GM23248 (cell line): Measurements from ENCODE around the gene ANO1. TPM values are rescaled to one million over a fixed set of nuclear protein-coding genes. Genes with fewer than 3 reads are reported as not detected.

Source experiments
- DNase-seq: peaks from one replicate; pipeline ENCODE4 v3.0.0-alpha.2; 2015
- H2AFZ ChIP-seq: fragments of 200-600 bp; sonication (generic); 2 replicates; pipeline ENCODE4 v1.6.1; 2016; ENCODE audit warnings: antibody characterized with exemption
- H3F3A ChIP-seq: fragments of 200-600 bp; sonication (generic); 2 replicates; pipeline ENCODE4 v1.6.1; 2016; ENCODE audit warnings: mild to moderate bottlenecking, antibody characterized with exemption, mixed run types; ENCODE audit not compliant: insufficient read depth
- H3K27ac ChIP-seq: fragments of 200-600 bp; sonication (generic); 2 replicates; pipeline ENCODE4 v1.5.1; 2016; ENCODE audit warnings: mild to moderate bottlenecking
- H3K27me3 ChIP-seq: fragments of 200-600 bp; sonication (generic); replicated peaks from 2 replicates; pipeline ENCODE4 v1.6.1; 2016; ENCODE audit warnings: mild to moderate bottlenecking; ENCODE audit not compliant: insufficient read depth
- H3K36me3 ChIP-seq: fragments of 200-600 bp; sonication (generic); 2 replicates; pipeline ENCODE4 v1.6.1; 2016; ENCODE audit warnings: low read depth, mild to moderate bottlenecking
- H3K4me1 ChIP-seq: fragments of 200-600 bp; sonication (generic); 2 replicates; pipeline ENCODE4 v1.6.1; 2016; ENCODE audit warnings: mild to moderate bottlenecking; ENCODE audit not compliant: insufficient read depth
- H3K4me2 ChIP-seq: fragments of 200-600 bp; sonication (generic); one replicate; pipeline ENCODE4 v1.6.1; 2016; ENCODE audit warnings: mild to moderate bottlenecking; ENCODE audit not compliant: unreplicated experiment
- H3K4me3 ChIP-seq: fragments of 200-600 bp; sonication (generic); 2 replicates; pipeline ENCODE4 v1.5.1; 2016; ENCODE audit warnings: mild to moderate bottlenecking
- H3K79me2 ChIP-seq: fragments of 200-600 bp; sonication (generic); 2 replicates; pipeline ENCODE4 v1.6.1; 2016; ENCODE audit warnings: mild to moderate bottlenecking; ENCODE audit not compliant: insufficient read depth
- H3K9ac ChIP-seq: fragments of 200-600 bp; sonication (generic); 2 replicates; pipeline ENCODE4 v1.6.1; 2016; ENCODE audit warnings: mild to moderate bottlenecking
- H3K9me2 ChIP-seq: fragments of 200-600 bp; sonication (generic); 2 replicates; pipeline ENCODE4 v1.6.1; 2016; ENCODE audit warnings: mixed run types, mild to moderate bottlenecking, moderate library complexity; ENCODE audit not compliant: insufficient read depth
- H3K9me3 ChIP-seq: fragments of 200-600 bp; sonication (generic); one replicate; pipeline ENCODE4 v1.6.1; 2017; ENCODE audit warnings: low read depth
- H4K20me1 ChIP-seq: fragments of 200-600 bp; sonication (generic); 2 replicates; pipeline ENCODE4 v1.6.0; 2016; ENCODE audit not compliant: insufficient read depth
- EZH2 ChIP-seq: fragments of 200-600 bp; sonication (generic); IDR thresholded peaks from 2 replicates; pipeline ENCODE4 v1.6.1; 2018; ENCODE audit warnings: antibody characterized with exemption, mild to moderate bottlenecking; ENCODE audit not compliant: insufficient read depth, poor library complexity, severe bottlenecking
- EZH2phosphoT487 ChIP-seq: fragments of 200-600 bp; sonication (generic); IDR thresholded peaks from 2 replicates; pipeline ENCODE4 v1.6.1; 2018; ENCODE audit warnings: antibody characterized with exemption, moderate library complexity, mild to moderate bottlenecking, low read depth; ENCODE audit not compliant: insufficient read depth
- WGBS, 2 experiments: methylation state at CpG; one replicate each; pipeline ENCODE4 v1.1.6; 2015 to 2017; ENCODE audit warnings: low lambda C conversion rate in 2 of 2, low coverage in 1 of 2; ENCODE audit errors: missing lambda C conversion rate in 2 of 2; 5-methylcytosine and 5-hydroxymethylcytosine counted together
- in situ Hi-C: fragments of 300-500 bp; cut with MboI; formaldehyde crosslinking; loops from 2 replicates; pipeline ENCODE4 v1.15.0; 2020
- polyA plus RNA-seq: library from polyadenylated mRNA; unstranded; fragments of >200 nt; fragmentation: Nextera tagmentation; extraction: Ambion mirVana; gene quantifications from 2 replicates; pipeline ENCODE4 v1.2.1, GENCODE V29; 2016
- total RNA-seq: library from RNA; depleted of rRNA; stranded (reverse); fragments of >200 nt; shearing (Covaris generic); gene quantifications from 2 replicates; pipeline ENCODE4 v1.2.3, GENCODE V29; 2014

The ANO1 gene
- total and polyA plus RNA-seq, 2 experiments from 2014 or later = 0.97 TPM; not detected in 1

- no peak overlapping the region for H3K9ac ChIP-seq
- H3K27ac ChIP-seq = no peak overlapping the region
- no peak overlapping the region for H2AFZ ChIP-seq
- H3K36me3 ChIP-seq = no peaks in the 10 kb centered on the region
- TF ChIP-seq EZH2 (no peak), EZH2phosphoT487 (no peak)
- in situ Hi-C loops = no loop called here
- H3F3A ChIP-seq = no peaks in the 10 kb centered on the region
- 45 to 46% methylated on average over 2 of the region's 2 CpGs for WGBS, 2 experiments
- no peaks in the 10 kb centered on the region for H3K9me3 ChIP-seq
- no peaks in the 10 kb centered on the region for H3K4me1 ChIP-seq
- H3K4me3 ChIP-seq = no peak overlapping the region
- no peaks in the 10 kb centered on the region for H3K79me2 ChIP-seq
- H4K20me1 ChIP-seq = no peaks in the 10 kb centered on the region
- no peaks in the 10 kb centered on the region for H3K9me2 ChIP-seq
- no peak for DNase-seq
- H3K4me2 ChIP-seq = no peak overlapping the region
- H3K27me3 ChIP-seq = peaks cover 47% of the 10 kb centered on the region
Measured at GRCh38 chr11:70068950-70069349, 9.2 kb upstream of the ANO1 start.

GRCh38 chr11:70070706-70071105 is 7.4 kb upstream of the ANO1 start:
- Histone ChIP-seq H3K4me3 (no peak overlapping the region), H4K20me1 (no peaks in the 10 kb centered on the region), H3K27me3 (peaks cover 50% of the 10 kb centered on the region), H3K36me3 (no peaks in the 10 kb centered on the region), H3K79me2 (no peaks in the 10 kb centered on the region), H3K9me3 (no peaks in the 10 kb centered on the region), H3K27ac (no peak overlapping the region), H3K4me1 (no peaks in the 10 kb centered on the region), H2AFZ (no peak overlapping the region), H3K4me2 (no peak overlapping the region), H3K9ac (no peak overlapping the region), H3K9me2 (no peaks in the 10 kb centered on the region), H3F3A (no peaks in the 10 kb centered on the region)
- no peak for DNase-seq
- in situ Hi-C loops = no loop called here
- 58 to 62% methylated on average over 9 of the region's 9 CpGs for WGBS, 2 experiments
- TF ChIP-seq EZH2phosphoT487 = no peak
- no peak for TF ChIP-seq EZH2

DNA sequence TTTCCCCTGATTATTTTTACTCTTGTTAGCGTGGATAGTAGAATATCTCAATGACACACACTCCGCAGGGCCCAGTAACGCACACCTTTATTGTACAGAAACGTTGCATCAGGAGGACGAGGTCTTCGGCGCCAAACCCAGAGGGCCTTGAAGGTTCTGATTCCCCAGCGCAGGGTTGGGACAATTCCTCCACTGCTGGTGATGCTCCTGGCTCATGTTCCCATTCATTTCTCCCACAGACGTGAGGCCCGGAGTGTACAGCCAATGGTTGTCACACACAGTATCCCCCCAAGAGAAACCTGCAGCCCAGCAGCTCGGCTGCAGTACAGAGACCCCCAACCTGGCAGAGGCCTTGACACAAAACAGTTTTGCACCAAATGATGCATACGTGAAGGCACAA is 6.1 kb upstream of the ANO1 start:
- H3K79me2 ChIP-seq = no peaks in the 10 kb centered on the region
- in situ Hi-C loops = no loop called here
- H3F3A ChIP-seq = no peaks in the 10 kb centered on the region
- no peaks in the 10 kb centered on the region for H3K4me1 ChIP-seq
- H3K36me3 ChIP-seq = no peaks in the 10 kb centered on the region
- no peaks in the 10 kb centered on the region for H4K20me1 ChIP-seq
- H3K27ac ChIP-seq = no peak overlapping the region
- H3K4me2 ChIP-seq = no peak overlapping the region
- WGBS, 2 experiments = 51 to 57% methylated on average over 12 of the region's 12 CpGs
- no peaks in the 10 kb centered on the region for H3K9me3 ChIP-seq
- no peak for DNase-seq
- no peak for TF ChIP-seq EZH2
- TF ChIP-seq EZH2phosphoT487 = no peak
- H3K9me2 ChIP-seq = no peaks in the 10 kb centered on the region
- H3K27me3 ChIP-seq = peaks cover 63% of the 10 kb centered on the region
- H3K4me3 ChIP-seq = no peak overlapping the region
- H2AFZ ChIP-seq = no peak overlapping the region
- H3K9ac ChIP-seq = no peak overlapping the region

- Histone ChIP-seq H3K27ac (no peak overlapping the region), H3K9me2 (no peaks in the 10 kb centered on the region), H3K4me1 (no peaks in the 10 kb centered on the region), H3K4me3 (no peak overlapping the region), H3K27me3 (peaks cover 67% of the 10 kb centered on the region), H2AFZ (no peak overlapping the region), H3K79me2 (no peaks in the 10 kb centered on the region), H3K9ac (no peak overlapping the region), H3K9me3 (no peaks in the 10 kb centered on the region), H3K36me3 (no peaks in the 10 kb centered on the region), H3K4me2 (no peak overlapping the region), H4K20me1 (no peaks in the 10 kb centered on the region), H3F3A (no peaks in the 10 kb centered on the region)
- in situ Hi-C loops = no loop called here
- TF ChIP-seq EZH2 (no peak), EZH2phosphoT487 (no peak)
- WGBS, 2 experiments = 25 to 34% methylated on average over 12 of the region's 12 CpGs
- DNase-seq = no peak
Measured at GRCh38 chr11:70072461-70072860, 5.7 kb upstream of the ANO1 start.
